ENCODE results near the gene ALG8. TPM values are rescaled to one million over a fixed set of nuclear protein-coding genes. Genes with fewer than 3 reads are reported as not detected.

ALG8 gene
- total and polyA plus RNA-seq, 2 of the 8 experiments (the other 6 are each of a cell fraction or from before 2014, with no cell fraction given), result 66.7 to 84.3 TPM

GRCh38 chr11:78085972-78086371, 53.5 kb downstream of the ALG8 start:
- Histone ChIP-seq H2BK120ac (replicated peaks; ENCODE audit: low read depth, low read length) (no peak overlapping the region), H4K91ac (replicated peaks; ENCODE audit: insufficient read length, low read length) (no peak overlapping the region), H3K14ac (ENCODE audit: insufficient read length) (no peak overlapping the region), H3K4me2 (ENCODE audit: insufficient read depth in 1 of 2, low read depth in 2 of 2, low read length in 2 of 2) (no peak overlapping the region), H3K79me2 (ENCODE audit: control insufficient read depth in 1 of 2, insufficient read depth in 2 of 2, low read length in 2 of 2) (no peaks in the 10 kb centered on the region), H2BK20ac (ENCODE audit: low read length) (no peak overlapping the region), H3K23ac (ENCODE audit: insufficient read length) (no peak overlapping the region), H3K79me1 (ENCODE audit: low read depth, low read length) (no peaks in the 10 kb centered on the region), H3K4me1 (replicated peaks in 1 of 4; ENCODE audit: control insufficient read depth in 3 of 4, insufficient read depth in 4 of 4, low read length in 3 of 4) (no peaks in the 10 kb centered on the region), H3K9ac (replicated peaks in 1 of 4; ENCODE audit: extremely low read depth in 1 of 4, low read depth in 3 of 4, low read length in 3 of 4) (no peak overlapping the region), H3K27me3 (replicated peaks in 1 of 4; ENCODE audit: control insufficient read depth in 3 of 4, extremely low read depth in 1 of 4, insufficient read depth in 3 of 4, low read length in 3 of 4) (no peaks in the 10 kb centered on the region), H2BK5ac (ENCODE audit: low read depth, low read length) (no peak overlapping the region), H2BK12ac (ENCODE audit: low read depth, low read length) (no peak overlapping the region), H2AFZ (ENCODE audit: low read length) (no peak overlapping the region), H4K5ac (ENCODE audit: insufficient read length, low read depth, low read length) (no peak overlapping the region), H3K56ac (replicated peaks; ENCODE audit: insufficient read length, low read depth, low read length) (no peak overlapping the region), H3K27ac (ENCODE audit: low read depth, low read length) (no peak overlapping the region), H4K8ac (ENCODE audit: extremely low read depth, insufficient read depth, low read length) (no peak overlapping the region), H3K4ac (replicated peaks; ENCODE audit: insufficient read length, low read depth, low read length) (no peak overlapping the region), H4K20me1 (replicated peaks in 1 of 2; ENCODE audit: control insufficient read depth in 1 of 2, insufficient read depth in 2 of 2, low read length in 2 of 2) (no peaks in the 10 kb centered on the region), H2AK5ac (ENCODE audit: low read depth, low read length) (no peak overlapping the region), H2BK15ac (ENCODE audit: low read length) (no peak overlapping the region), H3K4me3 (ENCODE audit: extremely low read depth in 1 of 4, insufficient read depth in 2 of 4, low read depth in 3 of 4, low read length in 4 of 4) (no peak overlapping the region), H3K36me3 (ENCODE audit: control insufficient read depth in 2 of 4, insufficient read depth in 4 of 4, low read length in 3 of 4) (no peaks in the 10 kb centered on the region), H3K18ac (ENCODE audit: extremely low read depth, low read length) (no peak overlapping the region), H3K9me3 (ENCODE audit: insufficient read depth in 2 of 2, low read depth in 1 of 2, low read length in 1 of 2) (no peaks in the 10 kb centered on the region), H3K23me2 (ENCODE audit: low read depth, low read length) (no peaks in the 10 kb centered on the region)
- DNase-seq (ENCODE audit: low read depth in 1 of 2, low spot score in 2 of 2) (no peak), FAIRE-seq (no peak)
- TF ChIP-seq SP1 (IDR thresholded peaks at IDR 0.05; ENCODE audit: low read depth, low read length) (no peak), HDAC2 (IDR thresholded peaks at IDR 0.05; ENCODE audit: borderline replicate concordance in 1 of 2, low read depth in 2 of 2, low read length in 2 of 2) (no peak), KDM5A (IDR thresholded peaks at IDR 0.05; ENCODE audit: low read length) (no peak), BCL11A (IDR thresholded peaks at IDR 0.05; ENCODE audit: low read depth in 2 of 2, low read length in 2 of 2) (no peak), CHD2 (IDR thresholded peaks at IDR 0.05; ENCODE audit: low read length) (no peak), BRCA1 (IDR thresholded peaks at IDR 0.05; ENCODE audit: low read depth, low read length) (no peak), CTBP2 (IDR thresholded peaks at IDR 0.05; ENCODE audit: borderline replicate concordance, insufficient read depth, insufficient read length, low read length) (no peak)
- 72% methylated on average over 3 of the region's 3 CpGs; no CpG with 5 or more reads in 1 of the 2 experiments for WGBS, 2 experiments (ENCODE audit: extremely low coverage in 1 of 2, insufficient coverage in 1 of 2, insufficient read length in 1 of 2, insufficient replicate concordance in 2 of 2, low coverage in 1 of 2, low lambda C conversion rate in 2 of 2, missing lambda C conversion rate in 1 of 2)
- ChIA-PET POLR2A (ENCODE audit: partially characterized antibody) (no interaction called here), CTCF (ENCODE audit: partially characterized antibody) (interaction anchor here (1.2 kb wide), 1 partner anchor 19 kb away, joined by 3 read pairs; no protein-coding TSS in a partner anchor)
